ENCODE results near the gene DDAH1.

DNA sequence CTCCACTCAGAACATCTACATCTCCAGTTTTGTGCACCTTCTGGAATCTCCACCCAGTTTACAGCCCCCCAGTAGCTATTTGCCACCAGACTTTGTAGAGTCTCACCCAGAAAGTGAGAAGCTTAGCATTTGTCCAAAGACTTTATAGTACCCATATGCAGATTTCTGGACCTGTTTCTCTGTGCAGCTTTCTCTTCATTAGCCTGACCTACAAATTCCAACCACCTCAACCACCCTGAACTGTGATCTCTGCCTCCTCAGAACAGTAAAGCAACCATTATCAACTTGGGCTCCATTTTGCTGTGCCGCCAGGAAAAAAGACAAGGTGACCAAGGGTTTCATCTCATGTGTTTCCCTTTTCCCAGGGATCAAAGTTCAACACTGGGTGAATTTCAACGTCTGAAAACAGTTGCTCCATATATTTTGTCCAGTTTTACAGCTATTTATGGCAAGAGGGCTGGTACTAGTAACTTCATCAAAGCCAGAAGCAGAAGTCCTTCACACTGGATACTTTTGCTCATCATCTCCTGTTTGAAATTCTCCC lies 36.5 kb upstream of the DDAH1 start:
- TF ChIP-seq GATA2 (IDR thresholded peaks at IDR 0.05; ENCODE audit: low read depth, low read length) (no peak), GATA3 (IDR thresholded peaks at IDR 0.05; ENCODE audit: low read depth, low read length) (no peak)
